ENCODE results near the gene MRPL12.

The MRPL12 gene

DNA sequence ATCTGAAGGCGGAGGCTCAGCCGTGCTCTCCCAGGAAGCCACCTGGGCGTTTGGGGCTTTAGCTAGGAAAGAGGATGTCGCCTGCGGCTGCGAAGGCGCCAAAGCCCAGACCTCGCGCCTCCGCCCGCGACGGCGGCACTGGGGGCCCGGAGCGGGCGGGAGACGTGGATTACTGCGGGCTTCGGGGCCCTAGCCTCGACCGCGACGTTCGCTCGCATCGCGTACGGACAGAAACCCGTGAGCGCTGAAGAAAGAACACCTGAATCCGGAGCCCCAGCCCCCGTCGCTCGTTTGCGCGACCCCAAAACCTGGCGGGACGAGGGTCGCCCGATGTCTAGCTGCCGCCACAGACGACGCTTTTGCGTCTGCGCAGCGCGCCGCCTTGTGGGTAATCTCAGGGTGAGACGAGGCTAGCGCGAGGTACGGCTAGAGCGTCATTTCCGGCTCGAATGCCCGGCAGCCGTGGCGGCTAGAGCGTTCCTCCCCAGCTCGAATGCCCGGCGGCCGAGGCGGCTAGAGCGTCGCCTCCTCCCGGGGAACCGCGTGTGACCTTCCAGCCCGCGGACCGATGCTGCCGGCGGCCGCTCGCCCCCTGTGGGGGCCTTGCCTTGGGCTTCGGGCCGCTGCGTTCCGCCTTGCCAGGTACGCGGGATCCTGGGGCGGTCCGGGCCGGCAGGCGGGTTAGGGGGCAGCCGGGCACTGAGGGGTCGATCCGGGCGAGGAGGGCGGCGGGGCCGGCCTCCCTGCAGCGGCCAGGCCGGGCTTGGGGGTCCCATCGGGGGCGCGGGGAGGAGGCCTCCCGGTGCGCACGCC, at the start of gene MRPL12:
TSS of gene MRPL12 (plus strand) at position 434 of the 813 bp plus-strand sequence. CDS start at position 569, 135 bp downstream.
- peak within 1 kb of the TSS; percentile 89 for H3K4me3 ChIP-seq (ENCODE audit: low read length)
- peak; percentile 23 for TF ChIP-seq CTCF (conservative IDR thresholded peaks at IDR 0.05; ENCODE audit: low read length)
- DNase-seq (ENCODE audit: low read depth), result peak; percentile 89

DNA sequence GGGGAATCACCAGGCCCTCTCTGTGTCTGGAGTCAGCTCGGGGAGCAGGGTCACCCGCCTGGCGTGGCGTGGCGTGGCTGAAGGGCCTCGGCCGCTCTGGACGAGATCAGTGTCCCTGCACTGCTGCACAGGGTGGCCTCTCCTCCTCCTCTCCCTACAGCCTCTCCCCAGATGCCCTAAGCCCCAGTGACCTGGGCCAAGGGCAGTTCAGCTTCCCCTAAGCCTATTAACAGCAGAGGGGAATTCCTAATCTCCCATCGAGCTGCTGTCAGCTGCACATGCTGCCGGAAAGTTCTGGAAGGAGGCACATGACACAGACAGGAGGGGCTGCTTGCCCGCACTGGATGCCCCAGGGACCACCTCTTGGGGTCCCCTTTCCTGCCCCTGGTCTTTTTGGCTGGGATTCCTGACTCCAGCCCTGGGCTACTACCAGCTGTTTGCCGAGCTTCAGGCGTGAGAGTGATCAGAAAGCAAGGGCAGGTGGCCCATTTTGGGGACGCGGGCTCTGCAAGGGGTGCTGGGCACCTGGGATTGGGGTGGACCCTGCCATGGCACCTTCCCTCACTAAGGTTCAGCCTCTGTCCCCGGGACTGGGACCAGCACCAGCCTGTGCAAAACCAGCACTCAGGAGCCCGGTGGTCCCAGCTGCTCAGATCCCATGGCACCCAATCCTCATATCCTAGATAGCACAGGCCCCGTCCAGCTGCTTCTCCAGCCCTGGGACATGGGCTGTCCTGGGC, 47.6 kb upstream of the MRPL12 start:
- TF ChIP-seq CTCF (conservative IDR thresholded peaks at IDR 0.05; ENCODE audit: low read length), result no peak
- no peak for DNase-seq (ENCODE audit: low read depth)
- no peak overlapping the region for H3K4me3 ChIP-seq (ENCODE audit: low read length)

DNA sequence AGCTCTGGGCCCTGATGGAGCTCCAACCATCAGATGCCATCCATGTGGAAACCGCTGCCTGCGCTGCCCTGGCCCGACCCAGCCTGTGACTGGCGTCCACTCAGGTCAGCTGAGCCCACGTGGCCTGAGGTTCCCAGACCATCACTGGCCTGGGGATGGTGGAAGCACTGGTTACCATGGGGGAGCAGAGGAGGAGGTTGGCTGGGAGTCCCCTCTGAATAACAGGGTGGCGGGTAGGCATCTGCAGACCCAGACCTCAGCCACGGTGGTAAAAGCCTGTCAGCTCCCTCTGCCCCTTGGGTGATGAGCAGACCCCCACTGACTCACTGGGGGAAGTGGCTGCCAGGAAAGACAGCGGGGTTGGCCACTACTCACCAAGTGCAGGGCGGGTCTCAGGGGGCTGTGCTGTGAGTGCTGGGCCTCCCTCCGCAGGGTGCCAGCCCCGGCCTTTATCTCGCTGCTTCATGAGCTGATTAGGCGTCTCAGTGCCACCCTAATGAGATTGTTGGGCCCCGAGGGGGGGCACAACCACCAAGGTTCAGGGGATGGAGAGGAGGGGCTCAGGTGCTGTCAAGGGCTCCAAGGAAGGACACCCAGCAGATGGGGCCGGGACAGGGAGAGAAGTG, 46.9 kb upstream of the MRPL12 start, which contains the start of gene PDE6G:
TSS of gene PDE6G (minus strand) at position 425 of the 626 bp plus-strand sequence. CDS start 3,237 bp downstream, outside the sequence.
- DNase-seq (ENCODE audit: low read depth), result no peak
- no peak for TF ChIP-seq CTCF (conservative IDR thresholded peaks at IDR 0.05; ENCODE audit: low read length)
- H3K4me3 ChIP-seq (ENCODE audit: low read length), result no peak within 1 kb of the TSS

DNA sequence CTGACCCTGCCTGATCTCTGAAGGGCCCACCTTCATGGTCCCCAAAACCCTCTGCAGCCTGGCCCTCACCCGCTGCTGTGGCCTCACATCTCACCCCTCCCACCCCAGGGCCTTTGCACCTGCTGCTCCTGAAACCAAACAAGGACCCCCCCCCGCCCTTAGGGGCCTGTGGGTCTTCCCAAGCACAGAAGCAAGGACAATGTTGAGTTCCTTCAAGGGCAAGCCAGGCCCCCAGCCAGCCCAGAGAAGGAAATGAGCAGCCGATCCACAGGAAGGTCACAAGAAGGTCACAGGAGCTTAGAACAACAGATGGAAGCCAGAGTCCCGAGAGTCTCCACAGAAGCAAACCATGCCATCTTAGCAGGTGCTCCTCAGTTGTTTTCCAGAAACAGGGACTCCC, 46.3 kb upstream of the MRPL12 start:
- no peak for DNase-seq (ENCODE audit: low read depth)
- no peak for TF ChIP-seq CTCF (conservative IDR thresholded peaks at IDR 0.05; ENCODE audit: low read length)
- H3K4me3 ChIP-seq (ENCODE audit: low read length), result no peak overlapping the region

- TF ChIP-seq CTCF (conservative IDR thresholded peaks at IDR 0.05; ENCODE audit: low read length), result no peak
- no peak for DNase-seq (ENCODE audit: low read depth)
- no peak overlapping the region for H3K4me3 ChIP-seq (ENCODE audit: low read length)
These were observed 44.1 kb upstream of the MRPL12 start for GRCh38 chr17:81659038-81659437.

GRCh38 chr17:81660441-81660840, 42.7 kb upstream of the MRPL12 start:
- H3K4me3 ChIP-seq (ENCODE audit: low read length), result no peak overlapping the region
- DNase-seq (ENCODE audit: low read depth), result no peak
- no peak for TF ChIP-seq CTCF (conservative IDR thresholded peaks at IDR 0.05; ENCODE audit: low read length)

All from AG10803 (cell line).